GM19467 (cell line): Measurements from ENCODE around the gene ESR2.
"Not testable (repeated sequence)": the region's sequence is repeated elsewhere in the genome, so short reads cannot be mapped to it uniquely, and the experiment has no call there.

Experiments used
- ATAC-seq: cut with Tn5 transposase; IDR thresholded peaks from one replicate; pipeline ENCODE4 v1.9.1; 2021; ENCODE audit warnings: mild to moderate bottlenecking, moderate library complexity; ENCODE audit not compliant: unreplicated experiment

Gene ESR2

GRCh38 chr14:64225151-64225757 lies 68.9 kb downstream of the ESR2 start:
- ATAC-seq: no peak

GRCh38 chr14:64221391-64222003 lies 72.7 kb downstream of the ESR2 start:
- no peak for ATAC-seq

- no peak for ATAC-seq
These were observed 73.7 kb downstream of the ESR2 start for GRCh38 chr14:64220466-64220865.

- ATAC-seq: no peak
These were observed 74.1 kb downstream of the ESR2 start for GRCh38 chr14:64220056-64220455.

GRCh38 chr14:64218344-64219240 lies 75.6 kb downstream of the ESR2 start:
- ATAC-seq: peak; percentile 43

- ATAC-seq: no peak
These were observed 76.3 kb downstream of the ESR2 start for GRCh38 chr14:64217834-64218233.

GRCh38 chr14:64217308-64217707 lies 76.9 kb downstream of the ESR2 start:
- no peak for ATAC-seq

- no peak for ATAC-seq
These were observed 78.2 kb downstream of the ESR2 start for GRCh38 chr14:64215978-64216377.

GRCh38 chr14:64215274-64215673 lies 78.9 kb downstream of the ESR2 start:
- ATAC-seq: no peak

- no peak for ATAC-seq
These were observed 80.2 kb downstream of the ESR2 start for GRCh38 chr14:64213853-64214570.

GRCh38 chr14:64213086-64213485 lies 81.1 kb downstream of the ESR2 start:
- no peak for ATAC-seq

GRCh38 chr14:64212666-64213065 lies 81.5 kb downstream of the ESR2 start:
- ATAC-seq: no peak

GRCh38 chr14:64210912-64211311 lies 83.3 kb downstream of the ESR2 start:
- ATAC-seq: not testable (repeated sequence)

- no peak for ATAC-seq
These were observed 84.0 kb downstream of the ESR2 start for GRCh38 chr14:64210216-64210615.

- no peak for ATAC-seq
These were observed 84.6 kb downstream of the ESR2 start for GRCh38 chr14:64209444-64210131.

GRCh38 chr14:64208981-64209380 lies 85.2 kb downstream of the ESR2 start:
- no peak for ATAC-seq

GRCh38 chr14:64208261-64208660 lies 85.9 kb downstream of the ESR2 start:
- no peak for ATAC-seq

GRCh38 chr14:64203366-64204006 lies 90.7 kb downstream of the ESR2 start:
- ATAC-seq: no peak

- no peak for ATAC-seq
These were observed 91.5 kb downstream of the ESR2 start for GRCh38 chr14:64202716-64203115.

- ATAC-seq: no peak
These were observed 92.1 kb downstream of the ESR2 start for GRCh38 chr14:64201921-64202545.
